Measurements from ENCODE around the gene HOXD10. TPM values are rescaled to one million over a fixed set of nuclear protein-coding genes. Genes with fewer than 3 reads are reported as not detected.

Gene HOXD10
- total and polyA plus RNA-seq, 7 experiments from 2014 or later, result not detected

- Mint-ChIP-seq H3K27me3 (peaks cover 76 to 92% (median 82%) of the 10 kb centered on the region in 5 donors), H3K4me1 (peaks cover 0 to 16% (median 11%) of the 10 kb centered on the region in 7 donors), H3K4me3 (peak overlapping the region in 1 of 10 donors; percentile 9), H3K27ac (peak overlapping the region in 3 of 9 donors; percentile 69 to 80 (median 76)), H3K9me3 (peaks cover 3 to 73% (median 10%) of the 10 kb centered on the region in 11 donors), H3K36me3 (peaks cover 0 to 19% (median 4%) of the 10 kb centered on the region in 5 donors)
- intact Hi-C loops (cut with micrococcal nuclease), result loop anchor here (5.0 kb wide), 2 partner anchors 35 to 50 kb away; no protein-coding TSS in a partner anchor
- ATAC-seq, result no peak
- CTCF ChIA-PET, result interaction anchor here (1.5 kb wide), 1 partner anchor 14 kb away, joined by 5 read pairs; no protein-coding TSS in a partner anchor
- DNase-seq, result no peak
- H3K4me1 ChIP-seq (ENCODE audit: control insufficient read depth in 2 of 2, insufficient read depth in 2 of 2, low read length in 2 of 2), result peaks cover 0 to 4% of the 10 kb centered on the region in 2 donors
- H3K27ac ChIP-seq (ENCODE audit: low read depth, low read length), result no peak overlapping the region
- H3K36me3 ChIP-seq (ENCODE audit: control insufficient read depth in 2 of 3, insufficient read depth in 3 of 3, low read length in 3 of 3), result no peaks in the 10 kb centered on the region
- peaks cover 0 to 22% (median 0%) of the 10 kb centered on the region in 3 experiments for H3K9me3 ChIP-seq (ENCODE audit: control insufficient read depth in 2 of 3, low read length in 3 of 3)
- POLR2A ChIA-PET, result no interaction called here
- H3K27me3 ChIP-seq (ENCODE audit: control insufficient read depth in 2 of 2, insufficient read depth in 2 of 2, low read length in 2 of 2), result peaks cover 21 to 86% of the 10 kb centered on the region in 2 donors
- H3K4me3 ChIP-seq (ENCODE audit: low read length), result no peak overlapping the region
These were observed 3.9 kb upstream of the HOXD10 start for GRCh38 chr2:176112375-176113302.

GRCh38 chr2:176114120-176114929 is 2.3 kb upstream of the HOXD10 start:
- ChIA-PET CTCF (interaction anchor here (1.5 kb wide), 1 partner anchor 12 kb away, joined by 5 read pairs; no protein-coding TSS in a partner anchor), POLR2A (no interaction called here)
- H3K36me3 ChIP-seq (ENCODE audit: control insufficient read depth in 2 of 3, insufficient read depth in 3 of 3, low read length in 3 of 3), result no peaks in the 10 kb centered on the region
- peaks cover 16 to 92% of the 10 kb centered on the region in 2 donors for H3K27me3 ChIP-seq (ENCODE audit: control insufficient read depth in 2 of 2, insufficient read depth in 2 of 2, low read length in 2 of 2)
- DNase-seq (no peak), ATAC-seq (no peak)
- H3K4me3 Mint-ChIP-seq, result peak overlapping the region in 1 of 10 donors; percentile 27
- H3K4me1 Mint-ChIP-seq, result peaks cover 0 to 12% (median 7%) of the 10 kb centered on the region in 7 donors
- peaks cover 0 to 17% (median 4%) of the 10 kb centered on the region in 5 donors for H3K36me3 Mint-ChIP-seq
- H3K4me3 ChIP-seq (ENCODE audit: low read length), result no peak overlapping the region
- H3K27ac Mint-ChIP-seq, result no peak overlapping the region
- no peak overlapping the region for H3K27ac ChIP-seq (ENCODE audit: low read depth, low read length)
- H3K4me1 ChIP-seq (ENCODE audit: control insufficient read depth in 2 of 2, insufficient read depth in 2 of 2, low read length in 2 of 2), result no peaks in the 10 kb centered on the region
- peaks cover 3 to 71% (median 17%) of the 10 kb centered on the region in 11 donors for H3K9me3 Mint-ChIP-seq
- peaks cover 85 to 96% (median 89%) of the 10 kb centered on the region in 5 donors for H3K27me3 Mint-ChIP-seq
- intact Hi-C loops (cut with micrococcal nuclease), result loop anchor here (5.0 kb wide), 2 partner anchors 37 to 48 kb away; no protein-coding TSS in a partner anchor
- H3K9me3 ChIP-seq (ENCODE audit: control insufficient read depth in 2 of 3, low read length in 3 of 3), result peaks cover 0 to 17% (median 0%) of the 10 kb centered on the region in 3 experiments

- Histone ChIP-seq H3K4me3 (ENCODE audit: low read length) (no peak overlapping the region), H3K27ac (ENCODE audit: low read depth, low read length) (no peak overlapping the region), H3K27me3 (ENCODE audit: control insufficient read depth in 2 of 2, insufficient read depth in 2 of 2, low read length in 2 of 2) (peaks cover 14 to 94% of the 10 kb centered on the region in 2 donors), H3K9me3 (ENCODE audit: control insufficient read depth in 2 of 3, low read length in 3 of 3) (peaks cover 0 to 12% (median 0%) of the 10 kb centered on the region in 3 experiments), H3K4me1 (ENCODE audit: control insufficient read depth in 2 of 2, insufficient read depth in 2 of 2, low read length in 2 of 2) (no peaks in the 10 kb centered on the region), H3K36me3 (ENCODE audit: control insufficient read depth in 2 of 3, insufficient read depth in 3 of 3, low read length in 3 of 3) (no peaks in the 10 kb centered on the region)
- ATAC-seq (no peak), DNase-seq (no peak)
- Mint-ChIP-seq H3K27ac (peak overlapping the region in 1 of 9 donors; percentile 28), H3K27me3 (peaks cover 85 to 96% (median 89%) of the 10 kb centered on the region in 5 donors), H3K9me3 (peaks cover 3 to 64% (median 15%) of the 10 kb centered on the region in 11 donors), H3K36me3 (peaks cover 0 to 11% (median 4%) of the 10 kb centered on the region in 5 donors), H3K4me3 (no peak overlapping the region), H3K4me1 (peaks cover 0 to 10% (median 4%) of the 10 kb centered on the region in 7 donors)
- POLR2A ChIA-PET, result no interaction called here
- intact Hi-C loops (cut with micrococcal nuclease), result loop anchor here (5.0 kb wide), 2 partner anchors 38 to 47 kb away; no protein-coding TSS in a partner anchor
- CTCF ChIA-PET, result no interaction called here
These were observed 1.5 kb upstream of the HOXD10 start for GRCh38 chr2:176114930-176115625.

GRCh38 chr2:176117162-176117822 is 714 bp downstream of the HOXD10 start:
- H3K36me3 ChIP-seq (ENCODE audit: control insufficient read depth in 2 of 3, insufficient read depth in 3 of 3, low read length in 3 of 3), result no peaks in the 10 kb centered on the region
- peak overlapping the region in 2 of 10 donors; percentile 28 to 34 for H3K4me3 Mint-ChIP-seq
- peaks cover 0 to 3% of the 10 kb centered on the region in 2 donors for H3K4me1 ChIP-seq (ENCODE audit: control insufficient read depth in 2 of 2, insufficient read depth in 2 of 2, low read length in 2 of 2)
- peak overlapping the region in 1 of 9 donors; percentile 21 for H3K27ac Mint-ChIP-seq
- H3K36me3 Mint-ChIP-seq, result peaks cover 0 to 11% (median 4%) of the 10 kb centered on the region in 5 donors
- POLR2A ChIA-PET, result no interaction called here
- CTCF ChIA-PET, result interaction anchor here (0.6 kb wide), 1 partner anchor 37 kb away, joined by 3 read pairs; no protein-coding TSS in a partner anchor
- H3K27me3 ChIP-seq (ENCODE audit: control insufficient read depth in 2 of 2, insufficient read depth in 2 of 2, low read length in 2 of 2), result peaks cover 24 to 94% of the 10 kb centered on the region in 2 donors
- no peak for DNase-seq
- H3K27me3 Mint-ChIP-seq, result peaks cover 80 to 93% (median 82%) of the 10 kb centered on the region in 5 donors
- no peak overlapping the region for H3K27ac ChIP-seq (ENCODE audit: low read depth, low read length)
- peaks cover 0 to 11% (median 0%) of the 10 kb centered on the region in 3 experiments for H3K9me3 ChIP-seq (ENCODE audit: control insufficient read depth in 2 of 3, low read length in 3 of 3)
- intact Hi-C loops (cut with micrococcal nuclease), result no loop called here
- H3K9me3 Mint-ChIP-seq, result peaks cover 3 to 53% (median 11%) of the 10 kb centered on the region in 11 donors
- ATAC-seq, result no peak
- peaks cover 0 to 12% (median 6%) of the 10 kb centered on the region in 7 donors for H3K4me1 Mint-ChIP-seq
- no peak overlapping the region for H3K4me3 ChIP-seq (ENCODE audit: low read length)

GRCh38 chr2:176117823-176118371 is 1.3 kb downstream of the HOXD10 start:
- no peak for ATAC-seq

More at GRCh38 chr2:176117823-176118371, 1.3 kb downstream of the HOXD10 start:
- CTCF ChIA-PET, result no interaction called here
- Mint-ChIP-seq H3K4me3 (no peak overlapping the region), H3K4me1 (peaks cover 0 to 13% (median 7%) of the 10 kb centered on the region in 7 donors), H3K27me3 (peaks cover 75 to 92% (median 76%) of the 10 kb centered on the region in 5 donors), H3K36me3 (peaks cover 0 to 11% (median 4%) of the 10 kb centered on the region in 5 donors), H3K27ac (peak overlapping the region in 1 of 9 donors; percentile 42), H3K9me3 (peaks cover 2 to 49% (median 11%) of the 10 kb centered on the region in 11 donors)
- peaks cover 0 to 6% (median 0%) of the 10 kb centered on the region in 3 experiments for H3K9me3 ChIP-seq (ENCODE audit: control insufficient read depth in 2 of 3, low read length in 3 of 3)
- no peak overlapping the region for H3K4me3 ChIP-seq (ENCODE audit: low read length)
- DNase-seq, result no peak
- intact Hi-C loops (cut with micrococcal nuclease), result no loop called here
- H3K27ac ChIP-seq (ENCODE audit: low read depth, low read length), result no peak overlapping the region
- no peaks in the 10 kb centered on the region for H3K36me3 ChIP-seq (ENCODE audit: control insufficient read depth in 2 of 3, insufficient read depth in 3 of 3, low read length in 3 of 3)
- peaks cover 0 to 8% of the 10 kb centered on the region in 2 donors for H3K4me1 ChIP-seq (ENCODE audit: control insufficient read depth in 2 of 2, insufficient read depth in 2 of 2, low read length in 2 of 2)
- peaks cover 24 to 95% of the 10 kb centered on the region in 2 donors for H3K27me3 ChIP-seq (ENCODE audit: control insufficient read depth in 2 of 2, insufficient read depth in 2 of 2, low read length in 2 of 2)
- POLR2A ChIA-PET, result no interaction called here

Data from naive thymus-derived CD4-positive, alpha-beta T cell (primary cell).